Keratinocyte (primary cell): ENCODE measurements around the gene RBM26. TPM values are rescaled to one million over a fixed set of nuclear protein-coding genes. Genes with fewer than 3 reads are reported as not detected.

Source experiments
- DNase-seq: peaks from one replicate; pipeline ENCODE4 v3.0.0-alpha.2; 2011; ENCODE audit warnings: low read depth, missing footprints, low spot score
- FAIRE-seq: peaks from 2 replicates; lab custom pipeline; 2011; peaks lifted over from hg19 to GRCh38; lab: Jason Lieb, UNC
- H2AFZ ChIP-seq: 2 replicates; pipeline ENCODE4 v1.6.0; 2012; ENCODE audit warnings: low read length, control low read depth, inconsistent platforms; ENCODE audit not compliant: control insufficient read depth
- H3K27ac ChIP-seq: 2 replicates; pipeline ENCODE4 v1.5.1; 2011; ENCODE audit warnings: low read length; ENCODE audit not compliant: control insufficient read depth, insufficient read depth
- H3K27me3 ChIP-seq: 3 replicates; pipeline ENCODE4 v1.6.0; 2011; ENCODE audit warnings: low read length; ENCODE audit not compliant: control insufficient read depth, insufficient read depth; ENCODE audit errors: extremely low read depth
- H3K36me3 ChIP-seq, 2 experiments: 2 replicates in 1 of 2; 3 replicates in 1 of 2; pipeline ENCODE4 v1.5.1; 2011; ENCODE audit warnings: low read length in 2 of 2, mild to moderate bottlenecking in 1 of 2; ENCODE audit not compliant: control insufficient read depth in 2 of 2, insufficient read depth in 2 of 2; ENCODE audit errors: extremely low read depth in 1 of 2
- H3K4me1 ChIP-seq: 3 replicates; pipeline ENCODE4 v1.5.1; 2011; ENCODE audit warnings: low read length; ENCODE audit not compliant: control insufficient read depth, insufficient read depth; ENCODE audit errors: extremely low read depth
- H3K4me2 ChIP-seq: 3 replicates; pipeline ENCODE4 v1.6.0; 2011; ENCODE audit warnings: low read depth, low read length; ENCODE audit not compliant: control insufficient read depth, insufficient read depth; ENCODE audit errors: extremely low read depth
- H3K4me3 ChIP-seq, 3 experiments: fragments of 200-600 bp in 1 of 3; sonication (generic) in 1 of 3; 2 replicates in 2 of 3; 3 replicates in 1 of 3; pipeline ENCODE4 v1.5.1; 2011 to 2016; ENCODE audit warnings: low read length in 3 of 3, mild to moderate bottlenecking in 3 of 3, control low read depth in 2 of 3, inconsistent platforms in 1 of 3, low read depth in 1 of 3, mixed read lengths in 1 of 3, mixed run types in 1 of 3, moderate library complexity in 1 of 3; ENCODE audit not compliant: control insufficient read depth in 2 of 3, insufficient read depth in 2 of 3; ENCODE audit errors: extremely low read depth in 1 of 3
- H3K79me2 ChIP-seq: 2 replicates; pipeline ENCODE4 v1.6.0; 2012; ENCODE audit warnings: low read length; ENCODE audit not compliant: control insufficient read depth, insufficient read depth
- H3K9ac ChIP-seq: 3 replicates; pipeline ENCODE4 v1.6.0; 2011; ENCODE audit warnings: low read length; ENCODE audit not compliant: control insufficient read depth, insufficient read depth; ENCODE audit errors: extremely low read depth
- H3K9me1 ChIP-seq: 3 replicates; pipeline ENCODE4 v1.6.0; 2011; ENCODE audit warnings: low read length; ENCODE audit not compliant: control insufficient read depth, insufficient read depth; ENCODE audit errors: extremely low read depth
- H3K9me3 ChIP-seq: 2 replicates; pipeline ENCODE4 v1.5.1; 2012; ENCODE audit warnings: low read depth, low read length; ENCODE audit not compliant: control insufficient read depth
- H4K20me1 ChIP-seq: 3 replicates; pipeline ENCODE4 v1.6.0; 2011; ENCODE audit warnings: low read length; ENCODE audit not compliant: control insufficient read depth, insufficient read depth; ENCODE audit errors: extremely low read depth
- EZH2 ChIP-seq: IDR thresholded peaks from one replicate; pipeline ENCODE4 v1.6.1; 2012; ENCODE audit warnings: inconsistent platforms, mild to moderate bottlenecking, low read length, moderate library complexity
- dilution Hi-C: fragments of 300-500 bp; cut with MboI; formaldehyde crosslinking; loops from one replicate; pipeline ENCODE4 v1.7.0; 2020; ENCODE audit warnings: low sequenced_read_pairs; ENCODE audit not compliant: extremely low pct_ligation_motif_present
- polyA plus RNA-seq, 5 experiments: library from polyadenylated mRNA; depleted of rRNA in 3 of 5; stranded (reverse) in 3 of 5; stranded (forward) in 1 of 5; unstranded in 1 of 5; fragments of >200 nt; gene quantifications; 1 replicate in 1 of 5; 2 replicates in 3 of 5; 3 replicates in 1 of 5; pipeline versions ENCODE4 v1.2.1 to v1.2.3, GENCODE V29; 2011 to 2012; ENCODE audit warnings: missing spikeins in 2 of 5, low read depth in 1 of 5, low replicate concordance in 1 of 5
- TF ChIP-seq, protein P1 (sequence below), 3 experiments: IDR thresholded peaks in 1 of 3; conservative IDR thresholded peaks in 1 of 3; optimal IDR thresholded peaks in 1 of 3; 2 replicates in 2 of 3; 3 replicates in 1 of 3; pipeline versions ENCODE3 to v1.5.1; 2011; ENCODE audit warnings: low read length in 3 of 3, mild to moderate bottlenecking in 3 of 3, moderate library complexity in 2 of 3, control low read depth in 1 of 3, inconsistent platforms in 1 of 3; ENCODE audit not compliant: insufficient read depth in 2 of 3; ENCODE audit errors: extremely low read depth in 1 of 3

Gene RBM26
- polyA plus RNA-seq, 1 donor (not counting 4 experiments of a cell fraction or from before 2014, with no cell fraction given): 28.4 TPM

GRCh38 chr13:79405501-79405830, 589 bp downstream of the RBM26 start:
- FAIRE-seq (no peak), DNase-seq (no peak)
- TF ChIP-seq, protein P1, sequence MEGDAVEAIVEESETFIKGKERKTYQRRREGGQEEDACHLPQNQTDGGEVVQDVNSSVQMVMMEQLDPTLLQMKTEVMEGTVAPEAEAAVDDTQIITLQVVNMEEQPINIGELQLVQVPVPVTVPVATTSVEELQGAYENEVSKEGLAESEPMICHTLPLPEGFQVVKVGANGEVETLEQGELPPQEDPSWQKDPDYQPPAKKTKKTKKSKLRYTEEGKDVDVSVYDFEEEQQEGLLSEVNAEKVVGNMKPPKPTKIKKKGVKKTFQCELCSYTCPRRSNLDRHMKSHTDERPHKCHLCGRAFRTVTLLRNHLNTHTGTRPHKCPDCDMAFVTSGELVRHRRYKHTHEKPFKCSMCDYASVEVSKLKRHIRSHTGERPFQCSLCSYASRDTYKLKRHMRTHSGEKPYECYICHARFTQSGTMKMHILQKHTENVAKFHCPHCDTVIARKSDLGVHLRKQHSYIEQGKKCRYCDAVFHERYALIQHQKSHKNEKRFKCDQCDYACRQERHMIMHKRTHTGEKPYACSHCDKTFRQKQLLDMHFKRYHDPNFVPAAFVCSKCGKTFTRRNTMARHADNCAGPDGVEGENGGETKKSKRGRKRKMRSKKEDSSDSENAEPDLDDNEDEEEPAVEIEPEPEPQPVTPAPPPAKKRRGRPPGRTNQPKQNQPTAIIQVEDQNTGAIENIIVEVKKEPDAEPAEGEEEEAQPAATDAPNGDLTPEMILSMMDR (optimal IDR thresholded peaks at IDR 0.05 in 1 of 3, IDR thresholded peaks at IDR 0.05 in 1 of 3, conservative IDR thresholded peaks at IDR 0.05 in 1 of 3; ENCODE audit: extremely low read depth in 1 of 3, insufficient read depth in 2 of 3, low read length in 3 of 3): no peak
- TF ChIP-seq EZH2: no peak

DNA sequence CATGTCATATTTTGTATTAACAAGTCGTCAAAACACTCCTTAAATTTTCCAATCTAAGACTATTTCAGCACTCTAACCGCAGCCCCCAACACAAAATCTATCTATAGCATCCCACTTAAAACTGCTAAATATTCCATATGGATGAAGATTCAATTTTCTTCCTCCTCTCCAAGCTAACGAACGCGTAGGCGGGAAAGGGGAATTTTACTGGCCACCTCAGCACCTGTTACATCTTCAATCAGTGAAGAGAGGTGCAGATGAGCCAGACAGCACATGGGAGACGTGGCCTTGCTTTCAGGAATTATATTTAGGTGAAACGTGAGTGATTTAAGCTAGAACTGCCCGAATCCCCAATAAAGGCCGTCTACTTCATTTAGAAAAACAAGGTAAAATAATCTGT, 1.1 kb downstream of the RBM26 start:
- DNase-seq: no peak
- Histone ChIP-seq H4K20me1 (no peaks in the 10 kb centered on the region), H3K4me2 (peak overlapping the region; percentile 86), H3K27ac (peak overlapping the region; percentile 95), H3K36me3 (no peaks in the 10 kb centered on the region), H3K4me3 (peak overlapping the region; percentile 88 to 94 (median 92)), H3K9ac (peak overlapping the region; percentile 95), H3K79me2 (peaks cover 72% of the 10 kb centered on the region), H3K27me3 (no peaks in the 10 kb centered on the region), H3K9me3 (no peaks in the 10 kb centered on the region), H2AFZ (no peak overlapping the region), H3K9me1 (no peaks in the 10 kb centered on the region), H3K4me1 (peaks cover 28% of the 10 kb centered on the region)
- TF ChIP-seq EZH2: no peak
- TF ChIP-seq, protein P1 (optimal IDR thresholded peaks at IDR 0.05 in 1 of 3, IDR thresholded peaks at IDR 0.05 in 1 of 3, conservative IDR thresholded peaks at IDR 0.05 in 1 of 3; ENCODE audit: extremely low read depth in 1 of 3, insufficient read depth in 2 of 3, low read length in 3 of 3): no peak
- FAIRE-seq: no peak
- dilution Hi-C loops: no loop called here

More at GRCh38 chr13:79405501-79405830, 589 bp downstream of the RBM26 start:
- peak overlapping the region; percentile 86 for H3K4me2 ChIP-seq
- no peaks in the 10 kb centered on the region for H3K27me3 ChIP-seq
- peaks cover 28% of the 10 kb centered on the region for H3K4me1 ChIP-seq
- H3K9ac ChIP-seq: peak overlapping the region; percentile 95
- H3K9me3 ChIP-seq: no peaks in the 10 kb centered on the region
- dilution Hi-C loops: no loop called here
- no peaks in the 10 kb centered on the region for H3K9me1 ChIP-seq
- peak overlapping the region; percentile 88 to 94 (median 92) for H3K4me3 ChIP-seq
- peaks cover 67% of the 10 kb centered on the region for H3K79me2 ChIP-seq
- H2AFZ ChIP-seq: peak overlapping the region; percentile 89
- peak overlapping the region; percentile 95 for H3K27ac ChIP-seq
- H3K36me3 ChIP-seq: no peaks in the 10 kb centered on the region
- no peaks in the 10 kb centered on the region for H4K20me1 ChIP-seq
